Effector memory CD4-positive, alpha-beta T cell (primary cell): Measurements from ENCODE around the gene KIAA0319L.

Experiments used
- DNase-seq, 3 donors: peaks; one replicate each; pipeline ENCODE4 v3.0.0-alpha.2; 2020
- H3K27ac ChIP-seq: 2 replicates; pipeline ENCODE4 v1.7.0; 2013; ENCODE audit warnings: mild to moderate bottlenecking, low read length, moderate library complexity; ENCODE audit not compliant: insufficient read depth, poor library complexity, severe bottlenecking
- H3K27me3 ChIP-seq: replicated peaks from 2 replicates; pipeline ENCODE4 v1.7.0; 2013; ENCODE audit warnings: mild to moderate bottlenecking, low read length; ENCODE audit not compliant: insufficient read depth, control insufficient read depth, poor library complexity, severe bottlenecking
- H3K36me3 ChIP-seq: 2 replicates; pipeline ENCODE4 v1.7.0; 2013; ENCODE audit warnings: mild to moderate bottlenecking, low read length, moderate library complexity; ENCODE audit not compliant: control insufficient read depth, insufficient read depth
- H3K4me1 ChIP-seq: 2 replicates; pipeline ENCODE4 v1.7.0; 2013; ENCODE audit warnings: low read length, mild to moderate bottlenecking; ENCODE audit not compliant: control insufficient read depth, insufficient read depth, poor library complexity, severe bottlenecking
- H3K4me3 ChIP-seq: 2 replicates; pipeline ENCODE4 v1.7.0; 2013; ENCODE audit warnings: low read length, low read depth, mild to moderate bottlenecking; ENCODE audit not compliant: insufficient read depth, poor library complexity, severe bottlenecking
- H3K9me3 ChIP-seq: 2 replicates; pipeline ENCODE4 v1.7.0; 2013; ENCODE audit warnings: mild to moderate bottlenecking, low read length, moderate library complexity; ENCODE audit not compliant: control insufficient read depth

The KIAA0319L gene

GRCh38 chr1:35451125-35451528 is 106.1 kb downstream of the KIAA0319L start:
- Histone ChIP-seq H3K27me3 (no peaks in the 10 kb centered on the region), H3K4me1 (peaks cover 13% of the 10 kb centered on the region), H3K36me3 (peaks cover 41% of the 10 kb centered on the region), H3K27ac (no peak overlapping the region), H3K4me3 (no peak overlapping the region), H3K9me3 (no peaks in the 10 kb centered on the region)
- DNase-seq = peak; percentile 53 to 64 (median 56)

- peaks cover 13% of the 10 kb centered on the region for H3K4me1 ChIP-seq
- H3K36me3 ChIP-seq = peaks cover 53% of the 10 kb centered on the region
- no peaks in the 10 kb centered on the region for H3K27me3 ChIP-seq
- no peak for DNase-seq
- no peak overlapping the region for H3K4me3 ChIP-seq
- no peaks in the 10 kb centered on the region for H3K9me3 ChIP-seq
- H3K27ac ChIP-seq = no peak overlapping the region
These were observed 107.7 kb downstream of the KIAA0319L start for GRCh38 chr1:35449334-35450008.

- no peak for DNase-seq
- no peaks in the 10 kb centered on the region for H3K27me3 ChIP-seq
- H3K36me3 ChIP-seq = peaks cover 61% of the 10 kb centered on the region
- H3K4me3 ChIP-seq = no peak overlapping the region
- H3K4me1 ChIP-seq = peaks cover 13% of the 10 kb centered on the region
- no peak overlapping the region for H3K27ac ChIP-seq
- H3K9me3 ChIP-seq = no peaks in the 10 kb centered on the region
These were observed 108.8 kb downstream of the KIAA0319L start for GRCh38 chr1:35448344-35448801.

GRCh38 chr1:35447278-35447677 is 109.9 kb downstream of the KIAA0319L start:
- Histone ChIP-seq H3K27me3 (no peaks in the 10 kb centered on the region), H3K4me1 (peaks cover 11% of the 10 kb centered on the region), H3K36me3 (peaks cover 70% of the 10 kb centered on the region), H3K9me3 (no peaks in the 10 kb centered on the region), H3K4me3 (no peak overlapping the region), H3K27ac (no peak overlapping the region)
- no peak for DNase-seq

- Histone ChIP-seq H3K4me3 (no peak overlapping the region), H3K36me3 (peaks cover 81% of the 10 kb centered on the region), H3K27me3 (no peaks in the 10 kb centered on the region), H3K4me1 (no peaks in the 10 kb centered on the region), H3K9me3 (no peaks in the 10 kb centered on the region), H3K27ac (no peak overlapping the region)
- DNase-seq = no peak
These were observed 112.8 kb downstream of the KIAA0319L start for GRCh38 chr1:35444519-35444774.

GRCh38 chr1:35443768-35444518 is 113.3 kb downstream of the KIAA0319L start:
- H3K27me3 ChIP-seq = no peaks in the 10 kb centered on the region
- H3K27ac ChIP-seq = no peak overlapping the region
- H3K9me3 ChIP-seq = no peaks in the 10 kb centered on the region
- no peak overlapping the region for H3K4me3 ChIP-seq
- H3K4me1 ChIP-seq = no peaks in the 10 kb centered on the region
- no peak for DNase-seq
- peaks cover 79% of the 10 kb centered on the region for H3K36me3 ChIP-seq

- Histone ChIP-seq H3K9me3 (no peaks in the 10 kb centered on the region), H3K4me3 (no peak overlapping the region), H3K4me1 (no peaks in the 10 kb centered on the region), H3K36me3 (peaks cover 69% of the 10 kb centered on the region), H3K27ac (no peak overlapping the region), H3K27me3 (no peaks in the 10 kb centered on the region)
- no peak for DNase-seq
These were observed 114.5 kb downstream of the KIAA0319L start for GRCh38 chr1:35442734-35443133.

- Histone ChIP-seq H3K4me3 (no peak overlapping the region), H3K27ac (no peak overlapping the region), H3K4me1 (no peaks in the 10 kb centered on the region), H3K27me3 (no peaks in the 10 kb centered on the region), H3K36me3 (peaks cover 65% of the 10 kb centered on the region), H3K9me3 (no peaks in the 10 kb centered on the region)
- DNase-seq = no peak
These were observed 115.2 kb downstream of the KIAA0319L start for GRCh38 chr1:35441926-35442579.

- no peak for DNase-seq
- Histone ChIP-seq H3K4me1 (no peaks in the 10 kb centered on the region), H3K27me3 (no peaks in the 10 kb centered on the region), H3K9me3 (no peaks in the 10 kb centered on the region), H3K27ac (no peak overlapping the region), H3K4me3 (no peak overlapping the region), H3K36me3 (peaks cover 68% of the 10 kb centered on the region)
These were observed 117.6 kb downstream of the KIAA0319L start for GRCh38 chr1:35439626-35440025.

- DNase-seq = no peak
- H3K4me3 ChIP-seq = no peak overlapping the region
- no peaks in the 10 kb centered on the region for H3K9me3 ChIP-seq
- no peaks in the 10 kb centered on the region for H3K4me1 ChIP-seq
- H3K36me3 ChIP-seq = peaks cover 54% of the 10 kb centered on the region
- H3K27ac ChIP-seq = no peak overlapping the region
- no peaks in the 10 kb centered on the region for H3K27me3 ChIP-seq
These were observed 120.0 kb downstream of the KIAA0319L start for GRCh38 chr1:35437200-35437599.
